Psoas muscle (tissue), 8 donors: Measurements from ENCODE around the gene ATF5. TPM values are rescaled to one million over a fixed set of nuclear protein-coding genes. Genes with fewer than 3 reads are reported as not detected.

Experiments used
- ATAC-seq, 4 donors: fragments of 200-7000 bp; cut with Tn5 transposase; one replicate each; pipeline ENCODE4 v1.9.1; 2020; ENCODE audit warnings: moderate library complexity in 3 of 4, mild to moderate bottlenecking in 2 of 4
- DNase-seq, 2 donors: peaks; one replicate each; pipeline ENCODE4 v3.0.0-alpha.2; 2020
- H3K27ac ChIP-seq: fragments of 200-600 bp; one replicate; pipeline ENCODE4 v1.8.0; 2022
- H3K27me3 ChIP-seq, 3 donors: fragments of 200-600 bp in 1 of 3; one replicate each; pipeline versions ENCODE4 v1.6.1 to v1.8.0; 2013 to 2022; ENCODE audit warnings: low read length in 2 of 3, mild to moderate bottlenecking in 2 of 3, moderate library complexity in 1 of 3; ENCODE audit not compliant: insufficient read depth in 3 of 3
- H3K36me3 ChIP-seq, 2 donors: fragments of 200-600 bp in 1 of 2; one replicate each; pipeline versions ENCODE4 v1.6.1 to v1.8.0; 2013 to 2022; ENCODE audit warnings: low read depth in 1 of 2, mild to moderate bottlenecking in 1 of 2, moderate library complexity in 1 of 2; ENCODE audit not compliant: insufficient read depth in 1 of 2
- H3K4me1 ChIP-seq: fragments of 200-600 bp; one replicate; pipeline ENCODE4 v1.8.0; 2022
- H3K4me3 ChIP-seq: fragments of 200-600 bp; one replicate; pipeline ENCODE4 v1.8.0; 2022; ENCODE audit warnings: mild to moderate bottlenecking
- H3K9me3 ChIP-seq: fragments of 200-600 bp; one replicate; pipeline ENCODE4 v1.8.0; 2022
- whole genome bisulfite sequencing, 3 donors: extraction: QIAGEN DNeasy Blood & Tissue Kit; methylation state at CpG; one replicate each; pipeline versions ENCODE4 v1.1.6 to v1.1.7; 2013; 5-methylcytosine and 5-hydroxymethylcytosine counted together
- intact Hi-C, 2 donors: fragments of 100-400 bp; cut with DNase I; formaldehyde crosslinking; loops; one replicate each; pipeline versions ENCODE4 v1.11.0 to v1.14.2; 2022
- polyA plus RNA-seq, 3 donors: library from polyadenylated mRNA; stranded (reverse); fragments of 200-250 nt; gene quantifications; one replicate each; pipeline ENCODE4 v1.2.3, GENCODE V29; 2013
- total RNA-seq, 4 donors: library from RNA; stranded (reverse); fragmentation: NEBNext Ultra II Directional in 2 of 4; extraction: Animal tissue kit (Norgen Biotek cat#: 25700) in 2 of 4; gene quantifications; one replicate each; pipeline versions ENCODE4 v1.2.1 to v1.2.4, GENCODE V29; 2021 to 2023
- TF ChIP-seq, protein P1 (sequence below): fragments of 200-600 bp; IDR thresholded peaks from one replicate; pipeline ENCODE4 v1.8.0; 2022; ENCODE audit warnings: antibody characterized with exemption
- donor health status: healthy with polysubstance abuse.
- donor health status: DM: no; HTN: no; CAD: no; lungs with moderate emphysema.
- donor health status: Bipolar disorder and iron deficiency.
- donor health status: healthy.
- donor health status: DM: yes; HTN: yes; CAD: no.
- donor health status: DM: no; HTN: no; CAD: no.
- donor health status: DM: no; HTN: no; CAD: no.
- donor health status: DM: yes; HTN: yes; CAD: no.

The ATF5 gene
- total and polyA plus RNA-seq, 7 donors: 10.0 to 39.4 (median 21.0) TPM

DNA sequence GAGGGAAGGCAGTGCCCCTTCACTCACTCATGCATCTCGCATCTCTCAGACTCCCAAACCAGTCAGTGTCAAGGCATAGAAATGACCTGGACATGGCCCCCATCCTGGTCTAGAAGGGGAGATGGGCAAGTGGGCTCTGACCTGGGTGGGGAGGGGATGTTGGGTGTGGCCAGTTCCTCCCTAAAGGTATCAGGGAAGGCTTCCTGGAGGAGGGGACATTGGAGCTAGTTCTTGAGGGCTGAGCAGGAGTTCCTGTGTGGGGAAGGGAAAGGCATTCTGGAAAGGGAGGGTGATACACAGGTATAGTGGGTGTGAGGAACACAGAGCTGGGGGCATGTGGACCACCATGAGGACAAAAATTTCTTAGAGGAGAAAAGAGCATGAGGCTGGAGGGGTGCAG, 36.3 kb upstream of the ATF5 start:
- intact Hi-C loops: loop anchor here in 1 of 2 donors (5.0 kb wide), 1 partner anchor 35 kb away; the partner anchor contains the start of genes ATF5 and NUP62
- TF ChIP-seq, protein P1, sequence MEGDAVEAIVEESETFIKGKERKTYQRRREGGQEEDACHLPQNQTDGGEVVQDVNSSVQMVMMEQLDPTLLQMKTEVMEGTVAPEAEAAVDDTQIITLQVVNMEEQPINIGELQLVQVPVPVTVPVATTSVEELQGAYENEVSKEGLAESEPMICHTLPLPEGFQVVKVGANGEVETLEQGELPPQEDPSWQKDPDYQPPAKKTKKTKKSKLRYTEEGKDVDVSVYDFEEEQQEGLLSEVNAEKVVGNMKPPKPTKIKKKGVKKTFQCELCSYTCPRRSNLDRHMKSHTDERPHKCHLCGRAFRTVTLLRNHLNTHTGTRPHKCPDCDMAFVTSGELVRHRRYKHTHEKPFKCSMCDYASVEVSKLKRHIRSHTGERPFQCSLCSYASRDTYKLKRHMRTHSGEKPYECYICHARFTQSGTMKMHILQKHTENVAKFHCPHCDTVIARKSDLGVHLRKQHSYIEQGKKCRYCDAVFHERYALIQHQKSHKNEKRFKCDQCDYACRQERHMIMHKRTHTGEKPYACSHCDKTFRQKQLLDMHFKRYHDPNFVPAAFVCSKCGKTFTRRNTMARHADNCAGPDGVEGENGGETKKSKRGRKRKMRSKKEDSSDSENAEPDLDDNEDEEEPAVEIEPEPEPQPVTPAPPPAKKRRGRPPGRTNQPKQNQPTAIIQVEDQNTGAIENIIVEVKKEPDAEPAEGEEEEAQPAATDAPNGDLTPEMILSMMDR: no peak
- no peak overlapping the region for H3K27ac ChIP-seq
- H3K4me1 ChIP-seq: peaks cover 9% of the 10 kb centered on the region
- WGBS, 3 donors: 78 to 93% (median 92%) methylated on average over 1 of the region's 1 CpG
- DNase-seq (no peak), ATAC-seq (no peak)
- H3K27me3 ChIP-seq: no peaks in the 10 kb centered on the region
- no peaks in the 10 kb centered on the region for H3K9me3 ChIP-seq
- peaks cover 0 to 16% of the 10 kb centered on the region in 2 donors for H3K36me3 ChIP-seq
- no peak overlapping the region for H3K4me3 ChIP-seq

DNA sequence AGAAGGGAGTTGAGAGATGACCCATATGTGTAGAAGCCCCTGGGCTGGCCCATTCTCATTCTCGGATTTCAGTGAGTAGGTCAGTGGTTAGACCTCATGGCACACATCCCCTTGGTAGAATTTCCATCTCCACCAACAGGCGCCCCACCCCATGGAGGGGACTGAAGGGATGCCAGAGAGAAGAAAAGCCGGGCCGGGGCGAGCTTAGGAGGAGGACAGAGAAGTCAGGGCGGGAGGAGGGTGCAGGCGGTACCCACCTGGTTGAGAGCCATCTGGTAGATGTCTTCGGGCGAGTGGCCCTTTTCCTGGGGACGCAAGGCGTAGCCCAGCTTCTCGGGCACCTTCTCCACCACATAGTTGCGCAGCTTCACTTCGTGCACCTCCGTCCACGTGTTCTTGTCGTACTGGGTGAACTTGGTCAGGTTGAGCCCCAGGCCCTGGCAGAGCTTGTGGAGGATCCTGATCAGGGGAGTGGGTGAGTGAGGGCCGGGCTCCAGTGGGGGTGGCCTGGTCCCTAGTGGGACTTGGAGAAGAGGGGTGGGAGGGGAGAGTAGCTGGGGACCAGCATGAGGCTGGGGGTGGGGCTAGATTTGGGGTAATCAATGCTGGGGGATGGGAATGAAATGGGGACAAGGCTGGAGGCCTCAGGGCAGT, 34.9 kb upstream of the ATF5 start:
- H3K4me3 ChIP-seq: no peak overlapping the region
- intact Hi-C loops: loop anchor here in 1 of 2 donors (5.0 kb wide), 1 partner anchor 33 kb away; the partner anchor contains the start of genes ATF5 and NUP62
- ATAC-seq: no peak
- H3K9me3 ChIP-seq: no peaks in the 10 kb centered on the region
- H3K27me3 ChIP-seq: no peaks in the 10 kb centered on the region
- peaks cover 0 to 4% of the 10 kb centered on the region in 2 donors for H3K36me3 ChIP-seq
- peaks cover 9% of the 10 kb centered on the region for H3K4me1 ChIP-seq
- DNase-seq: no peak
- TF ChIP-seq, protein P1: no peak
- WGBS, 3 donors: 88 to 96% (median 90%) methylated on average over 18 of the region's 18 CpGs
- no peak overlapping the region for H3K27ac ChIP-seq

DNA sequence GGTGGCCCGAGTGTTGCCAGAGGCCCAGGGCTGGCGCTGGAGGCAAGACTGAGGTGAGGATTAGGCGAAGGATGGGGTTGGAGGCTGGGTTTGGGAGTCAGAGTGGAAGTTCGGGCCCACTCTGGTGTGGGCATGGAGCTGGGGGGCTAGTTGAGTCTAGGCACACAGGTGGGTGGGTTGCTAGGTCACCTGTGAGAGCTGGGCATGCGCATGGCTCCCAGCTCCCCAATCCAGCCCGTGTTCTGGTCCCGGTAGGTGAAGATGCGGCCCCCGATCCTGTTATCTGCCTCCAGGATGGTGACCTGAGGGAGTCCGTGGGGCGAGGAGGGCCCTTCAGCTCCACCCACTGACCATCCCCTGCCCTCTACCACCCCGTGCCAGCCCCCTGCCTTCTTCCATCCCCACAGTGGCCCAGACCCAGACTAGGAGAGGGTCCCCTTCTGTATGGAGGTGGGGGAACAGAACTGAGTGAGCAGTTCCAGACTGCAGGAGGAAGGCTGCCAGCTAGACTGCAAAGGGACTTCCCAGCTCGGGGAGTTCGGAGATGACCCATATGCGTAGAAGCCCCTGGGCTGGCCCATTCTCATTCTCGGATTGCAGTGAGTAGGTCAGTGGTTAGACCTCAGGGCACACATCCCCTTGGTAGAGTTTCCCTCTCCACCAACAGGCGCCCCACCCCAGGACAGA, 34.0 kb upstream of the ATF5 start:
- Histone ChIP-seq H3K4me1 (peaks cover 5% of the 10 kb centered on the region), H3K9me3 (no peaks in the 10 kb centered on the region), H3K4me3 (no peak overlapping the region), H3K27ac (no peak overlapping the region), H3K36me3 (no peaks in the 10 kb centered on the region), H3K27me3 (no peaks in the 10 kb centered on the region)
- DNase-seq (no peak), ATAC-seq (no peak)
- WGBS, 3 donors: 78 to 85% (median 81%) methylated on average over 17 of the region's 17 CpGs
- TF ChIP-seq, protein P1: no peak
- intact Hi-C loops: loop anchor here in 1 of 2 donors (5.0 kb wide), 1 partner anchor 32 kb away; the partner anchor contains the start of genes ATF5 and NUP62

DNA sequence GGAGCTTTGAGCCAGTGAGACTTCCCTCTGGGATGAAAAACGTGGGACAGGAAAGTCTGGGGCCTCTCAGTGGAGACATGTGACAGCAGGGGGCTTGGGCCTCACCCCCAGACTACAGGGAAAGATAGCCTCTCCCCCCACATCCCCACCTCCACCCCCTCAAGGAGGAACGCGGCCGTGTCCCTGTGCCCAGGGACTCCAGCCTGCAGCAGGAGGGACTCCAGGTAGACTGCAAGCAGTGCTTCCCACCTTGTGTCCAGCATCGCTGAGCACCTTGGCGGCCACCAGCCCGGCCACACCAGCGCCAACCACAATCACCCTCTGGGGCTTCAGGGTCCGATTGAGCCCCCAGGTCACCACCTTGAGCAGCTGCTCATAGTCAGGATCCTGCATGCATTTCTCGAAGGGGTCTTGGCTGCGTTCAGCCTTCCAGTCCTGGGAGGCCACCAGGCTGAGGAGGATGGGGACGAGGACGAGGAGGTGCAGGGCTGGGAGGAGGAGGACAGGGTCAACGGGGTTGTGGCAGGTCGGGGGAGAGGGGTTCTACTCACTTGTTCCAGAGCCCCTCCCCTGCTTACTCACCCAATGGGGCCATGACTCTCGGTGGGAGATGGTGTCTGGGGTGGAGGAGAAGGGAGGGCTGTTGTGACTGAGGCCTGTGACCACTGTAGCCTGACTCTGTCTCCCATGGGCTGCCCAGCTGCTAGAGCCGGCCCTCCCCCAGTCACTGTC, 33.3 kb upstream of the ATF5 start:
- WGBS, 3 donors: 65 to 69% (median 69%) methylated on average over 17 of the region's 17 CpGs
- Histone ChIP-seq H3K4me3 (no peak overlapping the region), H3K36me3 (no peaks in the 10 kb centered on the region), H3K4me1 (no peaks in the 10 kb centered on the region), H3K27me3 (no peaks in the 10 kb centered on the region), H3K27ac (no peak overlapping the region), H3K9me3 (no peaks in the 10 kb centered on the region)
- intact Hi-C loops: no loop called here
- no peak for ATAC-seq
- no peak for DNase-seq
- TF ChIP-seq, protein P1: no peak
